ENCODE results near the gene CCDC102B. TPM values are rescaled to one million over a fixed set of nuclear protein-coding genes. Genes with fewer than 3 reads are reported as not detected.
"Not testable (repeated sequence)": the region's sequence is repeated elsewhere in the genome, so short reads cannot be mapped to it uniquely, and the experiment has no call there.

The CCDC102B gene
- total and polyA plus RNA-seq, 9 donors, result 1.8 to 7.0 (median 4.2) TPM

GRCh38 chr18:68779169-68779568 lies 18.7 kb upstream of the CCDC102B start:
- Histone ChIP-seq H3K9me3 (no peaks in the 10 kb centered on the region), H3K4me3 (no peak overlapping the region), H3K27me3 (no peaks in the 10 kb centered on the region), H3K4me1 (ENCODE audit: insufficient read depth) (no peaks in the 10 kb centered on the region), H3K36me3 (no peaks in the 10 kb centered on the region), H3K27ac (no peak overlapping the region)
- WGBS, 3 donors, result 72 to 77% (median 75%) methylated on average over 3 of the region's 3 CpGs
- intact Hi-C loops (cut with DNase I), result no loop called here
- TF ChIP-seq CTCF (IDR thresholded peaks at IDR 0.05), result no peak
- no peak for DNase-seq

GRCh38 chr18:68780802-68781635 lies 16.9 kb upstream of the CCDC102B start:
- intact Hi-C loops (cut with DNase I), result no loop called here
- Histone ChIP-seq H3K27ac (no peak overlapping the region), H3K9me3 (no peaks in the 10 kb centered on the region), H3K4me3 (no peak overlapping the region), H3K4me1 (ENCODE audit: insufficient read depth) (no peaks in the 10 kb centered on the region), H3K36me3 (no peaks in the 10 kb centered on the region), H3K27me3 (no peaks in the 10 kb centered on the region)
- 63 to 84% (median 74%) methylated on average over 2 of the region's 2 CpGs for WGBS, 3 donors
- TF ChIP-seq EP300 (IDR thresholded peaks at IDR 0.05), result no peak
- TF ChIP-seq CTCF (IDR thresholded peaks at IDR 0.05), result no peak
- TF ChIP-seq POLR2A (IDR thresholded peaks at IDR 0.05), result no peak
- DNase-seq, result no peak

- Histone ChIP-seq H3K4me3 (no peak overlapping the region), H3K4me1 (ENCODE audit: insufficient read depth) (no peaks in the 10 kb centered on the region), H3K36me3 (no peaks in the 10 kb centered on the region), H3K9me3 (no peaks in the 10 kb centered on the region), H3K27ac (no peak overlapping the region), H3K27me3 (no peaks in the 10 kb centered on the region)
- intact Hi-C loops (cut with DNase I), result no loop called here
- whole genome bisulfite sequencing, 3 donors, result 90 to 92% (median 92%) methylated on average over 1 of the region's 1 CpG
- DNase-seq, result no peak
- TF ChIP-seq CTCF (IDR thresholded peaks at IDR 0.05) (no peak), POLR2A (IDR thresholded peaks at IDR 0.05) (no peak), EP300 (IDR thresholded peaks at IDR 0.05) (no peak)
Observed at GRCh38 chr18:68783506-68783905, 14.4 kb upstream of the CCDC102B start.

DNA sequence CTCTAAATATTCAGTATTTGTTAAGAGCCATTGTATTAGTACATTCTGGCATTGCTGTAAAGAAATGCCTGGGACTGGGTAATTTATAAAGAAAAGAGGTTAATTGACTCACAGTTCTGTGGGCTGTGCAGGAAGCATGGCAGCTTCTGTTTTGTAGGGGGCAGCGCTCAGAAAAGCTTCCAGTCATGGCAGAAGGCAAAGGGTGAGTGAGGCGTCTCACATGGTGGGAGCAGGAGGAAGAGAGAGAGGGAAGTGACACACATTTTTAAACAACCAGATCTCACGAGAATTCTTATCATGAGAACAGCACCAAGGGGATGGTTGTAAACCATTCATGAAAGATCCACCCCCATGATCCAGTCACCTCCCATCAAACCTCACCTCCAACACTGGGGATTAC lies 13.8 kb upstream of the CCDC102B start:
- intact Hi-C loops (cut with DNase I), result no loop called here
- Histone ChIP-seq H3K27ac (no peak overlapping the region), H3K4me3 (no peak overlapping the region), H3K27me3 (no peaks in the 10 kb centered on the region), H3K36me3 (no peaks in the 10 kb centered on the region), H3K4me1 (ENCODE audit: insufficient read depth) (no peaks in the 10 kb centered on the region), H3K9me3 (no peaks in the 10 kb centered on the region)
- WGBS, 3 donors, result 82 to 90% (median 83%) methylated on average over 3 of the region's 3 CpGs
- no peak for DNase-seq
- TF ChIP-seq POLR2A (IDR thresholded peaks at IDR 0.05) (no peak), CTCF (IDR thresholded peaks at IDR 0.05) (no peak), EP300 (IDR thresholded peaks at IDR 0.05) (no peak)

DNA sequence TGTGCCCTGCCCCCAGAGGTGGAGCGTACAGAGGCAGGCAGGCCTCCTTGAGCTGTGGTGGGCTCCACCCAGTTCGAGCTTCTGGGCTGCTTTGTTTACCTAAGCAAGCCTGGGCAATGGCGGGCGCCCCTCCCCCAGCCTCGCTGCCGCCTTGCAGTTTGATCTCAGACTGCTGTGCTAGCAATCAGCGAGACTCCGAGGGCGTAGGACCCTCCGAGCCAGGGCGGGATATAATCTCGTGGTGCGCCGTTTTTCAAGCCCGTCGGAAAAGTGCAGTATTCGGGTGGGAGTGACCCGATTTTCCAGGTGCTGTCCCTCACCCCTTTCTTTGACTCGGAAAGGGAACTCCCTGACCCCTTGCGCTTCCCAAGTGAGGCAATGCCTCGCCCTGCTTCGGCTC lies 7.6 kb upstream of the CCDC102B start:
- H3K4me3 ChIP-seq; DNase-seq; H3K9me3 ChIP-seq; H3K36me3 ChIP-seq; H3K27ac ChIP-seq; intact Hi-C loops (cut with DNase I); H3K27me3 ChIP-seq; H3K4me1 ChIP-seq (ENCODE audit: insufficient read depth): not testable (repeated sequence)
- 86 to 94% (median 88%) methylated on average over 17 to 22 of the region's 22 CpGs for WGBS, 3 donors

All from ovary (tissue), 9 donors.